Thyroid gland (tissue), 4 donors: ENCODE data around the gene IL12A. TPM values are rescaled to one million over a fixed set of nuclear protein-coding genes. Genes with fewer than 3 reads are reported as not detected.

ENCODE experiments used
- DNase-seq, 2 donors: peaks; one replicate each; pipeline ENCODE4 v3.0.0-alpha.2; 2019
- H3K27ac ChIP-seq, 3 donors: fragments of 200-600 bp; sonication (generic); 1 replicate in 2 of 3; 2 replicates in 1 of 3; pipeline ENCODE4 v1.5.1; 2016 to 2019; ENCODE audit warnings: mild to moderate bottlenecking in 1 of 3, moderate library complexity in 1 of 3
- H3K27me3 ChIP-seq: fragments of 200-600 bp; sonication (generic); one replicate; pipeline ENCODE4 v1.5.1; 2019
- H3K36me3 ChIP-seq, 2 donors: fragments of 200-600 bp; sonication (generic); one replicate each; pipeline ENCODE4 v1.5.1; 2016 to 2019
- H3K4me1 ChIP-seq, 2 donors: fragments of 200-600 bp; sonication (generic); one replicate each; pipeline ENCODE4 v1.5.1; 2017 to 2019
- H3K4me3 ChIP-seq, 3 donors: fragments of 200-600 bp; sonication (generic); replicated peaks in 1 of 3; 1 replicate in 2 of 3; 2 replicates in 1 of 3; pipeline ENCODE4 v1.5.1; 2016; ENCODE audit warnings: mild to moderate bottlenecking in 1 of 3
- H3K9me3 ChIP-seq: fragments of 200-600 bp; sonication (generic); one replicate; pipeline ENCODE4 v1.5.1; 2017
- CTCF ChIP-seq, 6 experiments: fragments of 200-600 bp in 3 of 6; fragments of 450-650 bp in 3 of 6; sonication (generic) in 3 of 6; IDR thresholded peaks; one replicate each; pipeline ENCODE4 v1.5.1; 2016 to 2019; ENCODE audit warnings: antibody characterized with exemption in 6 of 6, mild to moderate bottlenecking in 2 of 6, inconsistent platforms in 1 of 6, moderate library complexity in 1 of 6
- POLR2A ChIP-seq, 2 donors: fragments of 450-650 bp; IDR thresholded peaks; one replicate each; pipeline ENCODE4 v1.6.1; 2017; ENCODE audit warnings: antibody characterized with exemption in 2 of 2, mild to moderate bottlenecking in 2 of 2, moderate library complexity in 1 of 2
- WGBS, 2 donors: methylation state at CpG; one replicate each; pipeline ENCODE4 v1.1.5; 2017; 5-methylcytosine and 5-hydroxymethylcytosine counted together
- intact Hi-C: fragments of 100-400 bp; cut with DNase I; formaldehyde crosslinking; loops from one replicate; pipeline ENCODE4 v1.15.1; 2023
- total RNA-seq, 4 donors: library from RNA; depleted of rRNA; stranded (reverse); fragments of >200 nt; gene quantifications; one replicate each; pipeline ENCODE4 v1.2.3, GENCODE V29; 2016

The IL12A gene
- total RNA-seq, 4 donors from 2014 or later = 0.75 to 1.4 TPM; not detected in 2

- H3K27me3 ChIP-seq = no peaks in the 10 kb centered on the region
- no peak for DNase-seq
- no peak overlapping the region for H3K4me3 ChIP-seq
- TF ChIP-seq CTCF (IDR thresholded peaks at IDR 0.05) = no peak
- TF ChIP-seq POLR2A (IDR thresholded peaks at IDR 0.05) = no peak
- no peaks in the 10 kb centered on the region for H3K9me3 ChIP-seq
- no peaks in the 10 kb centered on the region for H3K4me1 ChIP-seq
- 87 to 88% methylated on average over 11 of the region's 11 CpGs for WGBS, 2 donors
- intact Hi-C loops = no loop called here
- no peak overlapping the region for H3K27ac ChIP-seq
- no peaks in the 10 kb centered on the region for H3K36me3 ChIP-seq
These were observed 28.2 kb upstream of the IL12A start for GRCh38 chr3:159960188-159961148.

GRCh38 chr3:159964166-159964973 is 24.3 kb upstream of the IL12A start:
- Histone ChIP-seq H3K27ac (no peak overlapping the region), H3K4me3 (no peak overlapping the region), H3K4me1 (no peaks in the 10 kb centered on the region), H3K27me3 (no peaks in the 10 kb centered on the region), H3K36me3 (no peaks in the 10 kb centered on the region), H3K9me3 (no peaks in the 10 kb centered on the region)
- intact Hi-C loops = no loop called here
- no peak for TF ChIP-seq POLR2A (IDR thresholded peaks at IDR 0.05)
- no peak for TF ChIP-seq CTCF (IDR thresholded peaks at IDR 0.05)
- WGBS, 2 donors = 81 to 84% methylated on average over 7 of the region's 7 CpGs
- DNase-seq = no peak

- no peak for TF ChIP-seq CTCF (IDR thresholded peaks at IDR 0.05)
- TF ChIP-seq POLR2A (IDR thresholded peaks at IDR 0.05) = no peak
These were observed 17.3 kb upstream of the IL12A start for GRCh38 chr3:159971311-159971710.

GRCh38 chr3:159977295-159977694 is 11.3 kb upstream of the IL12A start:
- no peaks in the 10 kb centered on the region for H3K36me3 ChIP-seq
- 94% methylated on average over 6 of the region's 6 CpGs for WGBS, 2 donors
- H3K27ac ChIP-seq = no peak overlapping the region
- no peaks in the 10 kb centered on the region for H3K27me3 ChIP-seq
- DNase-seq = no peak
- H3K9me3 ChIP-seq = no peaks in the 10 kb centered on the region
- intact Hi-C loops = no loop called here
- no peaks in the 10 kb centered on the region for H3K4me1 ChIP-seq
- no peak overlapping the region for H3K4me3 ChIP-seq
- TF ChIP-seq POLR2A (IDR thresholded peaks at IDR 0.05) = no peak
- TF ChIP-seq CTCF (IDR thresholded peaks at IDR 0.05) = no peak

More at GRCh38 chr3:159971311-159971710, 17.3 kb upstream of the IL12A start:
- no peak for DNase-seq
- Histone ChIP-seq H3K27ac (no peak overlapping the region), H3K9me3 (no peaks in the 10 kb centered on the region), H3K4me3 (no peak overlapping the region), H3K27me3 (no peaks in the 10 kb centered on the region), H3K36me3 (no peaks in the 10 kb centered on the region), H3K4me1 (no peaks in the 10 kb centered on the region)
- intact Hi-C loops = no loop called here
- WGBS, 2 donors = 82 to 88% methylated on average over 7 of the region's 7 CpGs
